GM19455 (cell line): Measurements from ENCODE around the gene KIAA1217.

Experiments
- ATAC-seq: cut with Tn5 transposase; IDR thresholded peaks from one replicate; pipeline ENCODE4 v1.9.1; 2021; ENCODE audit not compliant: unreplicated experiment

KIAA1217 gene

DNA sequence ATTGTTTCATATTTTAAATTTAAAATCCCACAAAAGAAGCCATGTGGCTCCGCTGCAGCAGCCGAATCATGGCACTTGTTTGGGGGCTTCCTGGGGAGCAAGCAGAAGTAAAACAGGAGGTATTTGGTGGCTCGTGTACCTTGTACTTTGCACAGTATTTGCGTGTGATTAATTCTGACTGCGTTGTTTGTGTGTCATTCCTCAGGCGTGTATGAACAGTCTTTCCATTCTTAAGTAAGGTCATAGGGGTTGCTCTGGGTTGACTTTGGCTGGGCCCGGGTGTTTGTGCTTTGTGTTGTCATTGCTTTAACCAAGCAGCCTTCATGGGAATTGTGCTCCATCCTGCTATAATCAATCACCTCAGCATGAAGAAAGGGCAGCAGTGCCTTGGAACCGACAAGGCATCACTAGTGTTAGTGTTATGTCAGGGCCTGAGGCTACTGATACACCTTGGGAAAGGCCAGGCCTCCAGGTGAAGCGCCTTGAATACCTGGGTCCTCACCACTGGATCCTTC lies 332.4 kb downstream of the KIAA1217 start:
- no peak for ATAC-seq

DNA sequence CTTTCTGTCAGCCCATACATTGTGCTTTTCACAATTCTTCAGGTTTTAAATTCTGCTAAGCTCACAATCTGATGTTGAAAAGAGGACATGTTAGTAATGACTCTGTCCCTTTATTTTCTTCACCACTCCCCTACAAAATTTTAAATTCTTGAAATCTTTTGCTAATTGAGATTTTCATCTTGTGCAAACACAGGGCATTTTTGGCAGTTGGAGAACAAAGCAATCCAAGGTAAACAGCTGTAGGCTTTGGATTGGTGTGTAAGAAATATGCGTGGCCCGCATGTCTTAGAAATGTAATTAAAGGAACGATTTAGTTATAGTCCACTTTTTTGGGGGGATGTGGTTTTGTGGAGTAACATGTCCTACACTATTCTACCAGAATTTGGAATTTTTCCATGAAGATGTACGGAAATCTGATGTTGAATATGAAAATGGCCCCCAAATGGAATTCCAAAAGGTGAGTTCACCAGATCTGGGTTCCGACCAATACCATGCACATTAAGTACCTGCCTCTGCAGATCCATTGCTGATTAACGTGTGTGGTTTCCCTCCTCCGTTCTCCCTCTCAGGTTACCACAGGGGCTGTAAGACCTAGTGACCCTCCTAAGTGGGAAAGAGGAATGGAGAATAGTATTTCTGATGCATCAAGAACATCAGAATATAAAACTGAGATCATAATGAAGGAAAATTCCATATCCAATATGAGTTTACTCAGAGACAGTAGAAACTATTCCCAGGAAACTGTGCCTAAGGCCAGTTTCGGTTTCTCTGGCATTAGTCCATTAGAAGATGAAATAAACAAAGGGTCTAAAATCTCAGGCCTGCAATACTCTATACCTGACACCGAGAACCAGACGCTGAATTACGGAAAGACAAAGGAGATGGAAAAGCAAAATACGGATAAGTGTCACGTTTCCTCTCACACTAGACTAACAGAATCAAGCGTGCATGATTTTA lies 333.7 kb downstream of the KIAA1217 start:
- no peak for ATAC-seq

DNA sequence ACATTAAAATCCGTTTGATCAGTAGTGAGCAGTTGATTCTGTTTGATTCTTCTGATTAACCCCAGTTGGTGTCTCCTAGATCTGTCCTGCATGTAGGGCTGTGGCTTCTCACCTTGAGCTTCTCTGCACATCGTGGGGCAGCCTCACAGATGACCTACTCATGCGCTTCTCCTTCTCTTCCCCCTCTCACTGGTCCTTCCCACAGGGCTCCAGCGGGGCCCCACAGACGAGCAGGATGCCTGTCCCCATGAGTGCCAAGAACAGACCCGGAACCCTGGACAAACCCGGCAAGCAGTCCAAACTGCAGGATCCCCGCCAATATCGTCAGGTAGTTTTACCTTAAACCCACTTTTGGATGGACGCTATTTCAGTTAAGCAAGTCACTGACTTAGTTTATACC lies 335.8 kb downstream of the KIAA1217 start:
- ATAC-seq: no peak

DNA sequence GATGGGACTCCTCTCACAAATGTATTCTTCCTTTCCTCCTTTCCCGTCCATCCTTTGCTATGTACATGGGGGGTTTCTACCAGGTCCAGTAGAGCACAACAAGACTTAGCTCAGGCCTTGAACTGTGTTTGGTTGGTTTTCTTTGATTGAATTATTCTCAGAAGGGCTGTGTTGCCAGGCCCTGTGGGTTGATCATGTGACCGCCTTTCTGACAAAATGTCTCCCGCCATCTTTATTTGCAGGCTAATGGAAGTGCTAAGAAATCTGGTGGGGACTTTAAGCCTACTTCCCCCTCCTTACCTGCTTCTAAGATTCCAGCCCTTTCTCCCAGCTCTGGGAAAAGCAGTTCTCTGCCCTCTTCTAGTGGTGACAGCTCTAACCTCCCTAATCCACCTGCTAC lies 336.6 kb downstream of the KIAA1217 start:
- no peak for ATAC-seq

DNA sequence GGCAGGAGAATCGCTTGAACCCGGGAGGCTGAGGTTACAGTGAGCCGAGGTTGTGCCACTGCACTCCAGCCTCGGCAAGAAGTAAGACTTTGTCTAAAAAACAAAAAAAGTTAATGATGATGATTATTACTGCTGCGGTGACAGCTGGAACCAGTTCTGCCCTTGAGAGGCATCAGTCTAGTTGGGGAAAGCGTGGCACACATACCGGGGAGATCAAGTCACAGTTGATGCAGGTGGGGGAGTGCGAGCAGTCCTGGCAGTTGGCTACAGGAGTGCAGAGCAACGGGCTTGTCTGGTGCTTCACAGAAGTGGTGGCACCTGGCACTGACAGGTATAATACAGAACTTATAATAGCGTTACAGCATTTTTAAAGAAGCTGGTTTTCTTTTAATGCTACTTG lies 341.7 kb downstream of the KIAA1217 start:
- ATAC-seq: no peak

DNA sequence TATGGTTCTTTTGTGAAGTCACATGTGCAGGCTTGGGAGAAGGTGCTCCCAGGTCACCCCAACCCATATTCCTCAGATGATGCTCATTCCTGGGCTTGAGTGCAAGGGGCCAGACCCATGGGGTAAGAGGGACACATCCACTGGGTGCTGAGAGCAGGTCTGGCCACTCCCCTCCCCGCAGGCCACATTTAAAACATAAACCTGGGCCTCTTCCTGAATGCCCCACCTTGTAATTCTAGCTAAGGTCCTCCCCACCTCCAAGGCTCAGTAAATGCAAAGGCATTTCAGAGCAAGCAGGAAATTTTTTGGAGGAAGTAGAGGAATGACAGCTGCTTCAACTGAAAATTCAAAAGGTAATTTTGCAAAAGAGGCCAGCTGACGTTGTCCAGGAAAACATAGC lies 342.2 kb downstream of the KIAA1217 start:
- no peak for ATAC-seq

DNA sequence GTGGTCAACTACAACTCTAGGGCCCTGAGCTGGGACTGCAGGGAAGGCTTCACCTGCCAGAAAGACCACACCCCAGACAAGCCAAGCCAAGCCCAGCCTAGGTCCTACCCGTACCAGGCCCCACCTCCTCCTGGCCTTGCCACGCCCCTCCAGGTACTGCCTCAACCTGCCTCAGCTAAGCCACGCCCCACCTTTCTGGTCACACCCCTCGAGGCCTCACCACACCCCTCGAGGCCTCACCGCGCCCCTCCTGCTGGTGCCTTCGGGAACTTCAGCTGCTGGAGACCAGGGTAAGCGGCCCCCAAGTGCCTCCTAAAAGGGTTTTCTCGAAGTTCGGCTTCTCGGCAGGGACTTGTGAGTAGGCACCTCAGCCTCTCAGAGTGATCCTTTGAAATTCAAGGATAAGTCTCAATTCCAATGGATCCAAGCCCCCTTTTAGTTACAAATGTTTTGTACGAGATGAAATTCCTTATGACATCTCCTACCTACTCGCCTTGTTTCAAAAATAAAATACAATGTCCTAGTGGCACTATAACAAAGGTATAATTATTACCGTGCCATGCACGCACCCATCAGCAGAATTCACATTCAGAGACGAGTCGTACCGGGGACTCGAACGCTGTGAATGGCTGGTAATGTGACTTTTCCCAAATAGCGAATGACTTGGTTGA lies 343.5 kb downstream of the KIAA1217 start:
- no peak for ATAC-seq

DNA sequence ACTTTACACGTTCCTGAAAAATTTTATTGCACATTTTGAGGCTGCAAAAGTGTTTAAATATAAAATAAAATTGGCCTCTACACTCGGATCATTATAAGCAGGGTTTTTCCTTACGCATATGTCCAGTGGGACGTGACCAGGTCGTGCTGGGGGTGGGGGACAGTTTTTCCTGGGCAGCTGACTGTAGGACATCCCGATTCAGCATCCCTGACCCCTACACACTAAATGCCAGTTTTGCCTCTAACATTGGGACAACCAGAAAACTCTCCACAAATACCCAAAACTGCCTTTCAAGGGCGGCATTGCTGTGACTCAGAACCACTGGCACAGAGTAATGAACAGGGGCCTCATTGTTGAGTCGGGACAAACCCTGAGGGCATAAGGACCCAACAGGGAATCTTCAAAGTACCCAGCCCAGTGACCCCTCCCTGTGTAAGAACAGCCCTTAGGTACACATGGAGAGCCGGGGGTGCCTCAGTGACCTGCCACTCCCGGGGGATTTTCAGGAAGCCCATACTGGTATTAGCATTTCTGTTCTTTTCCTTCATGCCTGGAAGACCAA lies 344.2 kb downstream of the KIAA1217 start:
- no peak for ATAC-seq

DNA sequence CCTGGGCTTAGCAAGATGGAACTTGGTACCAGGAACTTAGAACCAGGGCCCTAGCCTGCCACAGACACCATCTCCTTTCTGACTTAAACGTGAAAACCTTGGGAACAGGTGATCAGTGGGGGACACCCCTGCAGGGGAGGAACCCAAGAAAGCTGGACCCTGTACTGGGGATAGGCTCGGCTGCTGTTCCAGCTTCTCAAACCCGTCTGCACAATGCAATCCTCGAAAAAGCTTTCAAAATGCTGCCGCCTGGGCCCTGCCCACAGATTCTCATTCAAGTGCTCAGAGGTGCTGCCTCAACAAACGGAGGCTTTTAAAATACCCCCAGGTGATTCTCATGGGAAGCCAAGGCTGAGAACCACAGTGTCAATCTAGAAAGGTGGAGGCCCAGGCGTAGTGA lies 345.1 kb downstream of the KIAA1217 start:
- ATAC-seq: no peak

DNA sequence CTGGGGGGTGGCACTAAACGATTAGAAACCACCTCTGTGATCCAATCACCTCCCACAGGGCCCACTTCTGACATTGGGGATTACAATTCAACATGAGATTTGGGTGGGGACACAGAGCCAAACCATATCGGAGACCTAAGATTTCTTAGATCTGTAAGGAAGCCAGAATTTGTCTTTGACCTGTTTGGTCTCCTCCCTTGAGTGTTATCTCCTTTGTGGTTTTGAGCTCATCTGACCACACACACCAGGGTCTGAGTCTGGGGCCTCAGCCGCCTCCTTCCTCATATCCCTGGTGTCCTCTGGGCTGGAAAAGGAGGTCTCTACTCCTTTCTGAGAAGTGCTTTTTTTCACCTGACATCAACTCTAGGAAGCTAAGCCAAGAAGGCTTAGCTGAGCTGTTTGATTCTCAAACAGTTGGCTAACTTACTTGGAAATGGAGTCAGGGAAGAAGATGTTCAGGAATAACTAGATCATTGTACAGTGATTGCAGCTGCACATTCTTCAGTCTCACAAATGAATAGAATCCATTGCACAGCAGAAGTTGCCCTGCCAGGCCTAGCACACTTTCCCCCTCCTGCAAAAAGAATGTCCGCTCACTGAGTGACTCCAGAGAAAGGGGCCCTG lies 347.3 kb downstream of the KIAA1217 start:
- no peak for ATAC-seq

DNA sequence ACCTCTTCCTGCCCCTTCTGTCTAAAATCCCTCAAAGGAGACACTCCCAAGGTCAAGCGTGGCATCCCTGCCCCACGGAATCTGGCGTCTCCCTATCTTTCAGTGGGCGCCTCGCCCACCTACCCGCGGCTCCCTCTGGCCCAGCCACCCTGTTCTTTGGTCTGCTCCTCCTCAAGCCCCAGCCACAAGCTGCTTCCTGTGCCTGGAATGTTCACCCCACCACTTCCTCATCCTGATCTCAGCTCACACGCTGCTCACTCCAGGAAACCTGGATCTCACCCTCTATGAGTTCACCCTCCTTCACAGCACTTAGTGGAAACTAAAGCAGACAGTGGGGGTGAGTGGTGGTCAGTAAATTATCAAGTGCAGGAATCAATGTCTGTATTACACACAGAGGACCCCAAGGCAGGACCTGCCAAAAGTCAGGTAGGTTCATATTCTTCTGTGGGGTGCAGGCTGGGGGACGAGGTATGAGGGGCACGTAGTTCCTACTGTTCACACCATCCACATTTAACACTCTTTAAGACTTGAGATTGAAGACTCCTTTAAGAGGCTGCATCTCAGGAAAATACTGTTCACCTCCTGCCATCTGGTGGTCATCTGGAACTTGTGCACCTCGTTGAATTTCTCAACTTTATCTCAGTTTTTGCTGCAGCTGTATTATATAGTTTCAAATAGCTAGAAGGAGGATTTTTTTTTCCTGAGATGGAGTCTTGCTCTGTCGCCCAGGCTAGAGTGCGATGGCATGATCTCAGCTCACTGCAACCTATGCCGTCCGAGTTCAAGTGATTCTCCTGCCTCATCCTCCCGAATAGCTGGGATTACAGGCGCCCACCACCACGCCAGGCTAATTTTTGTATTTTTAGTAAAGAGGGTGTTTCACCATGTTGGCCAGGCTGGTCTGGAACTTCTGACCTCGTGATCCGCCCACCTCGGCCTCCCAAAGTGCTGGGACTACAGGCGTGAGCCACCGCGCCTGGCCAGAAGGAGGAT lies 348.1 kb downstream of the KIAA1217 start:
- ATAC-seq: peak; percentile 80

DNA sequence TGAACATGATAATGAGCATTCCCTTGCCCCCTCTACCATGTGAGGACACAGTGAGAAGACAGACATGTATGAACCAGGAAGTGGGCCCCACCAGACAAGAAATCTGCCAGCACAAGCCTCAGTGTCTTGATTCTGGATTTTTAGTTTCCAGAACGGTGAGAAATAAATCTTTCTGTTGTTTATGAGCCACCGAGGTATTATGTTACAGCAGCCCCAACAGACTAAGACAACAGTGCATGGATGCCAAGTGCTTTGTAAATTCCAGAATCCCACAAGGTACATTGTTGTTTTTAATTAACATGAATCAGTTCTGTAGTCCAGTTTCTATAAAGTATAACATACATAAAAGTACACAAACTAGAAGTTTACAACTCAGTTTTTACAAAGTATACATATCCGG lies 352.5 kb downstream of the KIAA1217 start:
- no peak for ATAC-seq

DNA sequence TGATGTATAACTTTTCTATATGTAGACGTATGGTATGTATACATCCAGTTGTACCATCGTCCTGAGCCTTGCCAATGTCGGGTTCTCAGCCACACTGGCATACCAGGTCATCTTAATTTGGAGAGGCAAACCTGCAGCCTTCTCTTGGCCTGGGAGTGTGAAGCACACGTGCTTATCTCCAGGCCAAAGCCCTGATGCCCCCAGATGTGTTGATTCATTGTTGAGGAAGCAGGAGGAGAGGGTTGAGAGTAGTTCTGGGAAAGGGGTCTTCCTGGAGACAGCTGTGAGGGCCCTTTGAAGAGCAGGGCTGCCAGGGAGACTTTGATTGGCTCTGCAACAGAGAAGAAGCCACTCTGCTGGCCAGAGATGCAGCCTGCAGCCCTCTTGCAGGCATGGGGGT lies 359.1 kb downstream of the KIAA1217 start:
- ATAC-seq: no peak

DNA sequence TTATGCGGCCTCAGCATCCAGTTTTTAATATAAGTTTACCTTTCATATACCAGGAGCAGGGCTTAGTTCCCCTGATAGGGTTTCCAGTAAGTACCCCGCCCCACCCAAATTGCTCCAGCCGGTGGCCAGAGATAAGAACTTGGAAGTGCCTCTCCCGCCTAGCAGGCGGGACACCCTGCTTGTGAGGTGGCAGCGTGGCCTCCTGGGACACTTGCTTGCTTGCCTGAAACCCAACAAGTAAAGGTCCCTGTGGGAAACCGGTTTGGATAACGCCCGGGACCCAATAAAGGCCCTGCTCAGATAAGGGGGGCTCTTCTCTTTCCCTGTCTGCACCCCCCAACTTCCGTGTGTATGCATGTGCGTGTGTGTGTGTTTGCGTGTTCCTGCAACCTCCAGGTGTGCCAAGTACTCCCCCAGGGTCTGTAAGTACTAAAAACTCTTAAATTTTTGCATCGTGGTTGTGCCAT lies 360.4 kb downstream of the KIAA1217 start:
- no peak for ATAC-seq

DNA sequence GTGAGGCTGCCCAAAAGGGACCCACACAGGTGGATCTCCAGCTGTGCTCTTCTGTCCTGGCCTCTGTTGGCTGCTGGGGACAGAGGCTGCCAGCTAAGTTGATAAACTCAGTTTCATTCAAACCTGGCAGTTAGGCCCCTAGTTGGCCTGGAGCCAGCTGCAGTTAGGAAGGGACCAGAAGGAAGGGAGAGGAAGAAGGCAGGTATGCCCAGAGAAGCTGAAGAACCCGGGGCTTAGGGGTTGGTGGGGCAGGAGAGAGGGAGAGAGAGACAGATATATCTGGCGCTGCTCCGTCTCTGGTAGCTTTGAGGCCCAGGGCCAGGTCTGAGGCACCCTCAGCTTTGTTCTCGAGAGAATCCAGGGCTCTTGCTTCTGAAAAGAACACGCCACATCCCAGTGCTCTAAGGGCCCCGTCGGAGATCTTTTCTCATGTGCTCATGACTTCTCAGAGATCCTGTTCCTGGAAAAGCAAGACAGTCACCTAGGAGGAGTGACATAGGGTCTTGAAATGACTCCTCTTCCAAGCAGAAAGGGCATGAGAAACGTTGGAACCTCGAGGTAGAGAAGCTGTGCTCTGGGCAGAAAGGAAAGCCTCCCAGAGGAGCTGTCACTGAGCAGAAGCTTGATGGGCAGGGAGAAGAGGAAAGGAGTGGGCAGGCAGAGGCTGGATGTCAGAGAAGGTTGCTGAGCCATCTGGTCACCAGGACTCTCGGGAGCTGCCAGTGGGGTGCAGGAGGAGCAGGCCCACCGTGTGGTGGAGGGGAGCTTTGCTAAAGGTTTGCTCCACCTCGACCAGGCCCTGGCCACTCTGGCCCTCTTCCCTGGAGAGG lies 361.1 kb downstream of the KIAA1217 start:
- no peak for ATAC-seq

DNA sequence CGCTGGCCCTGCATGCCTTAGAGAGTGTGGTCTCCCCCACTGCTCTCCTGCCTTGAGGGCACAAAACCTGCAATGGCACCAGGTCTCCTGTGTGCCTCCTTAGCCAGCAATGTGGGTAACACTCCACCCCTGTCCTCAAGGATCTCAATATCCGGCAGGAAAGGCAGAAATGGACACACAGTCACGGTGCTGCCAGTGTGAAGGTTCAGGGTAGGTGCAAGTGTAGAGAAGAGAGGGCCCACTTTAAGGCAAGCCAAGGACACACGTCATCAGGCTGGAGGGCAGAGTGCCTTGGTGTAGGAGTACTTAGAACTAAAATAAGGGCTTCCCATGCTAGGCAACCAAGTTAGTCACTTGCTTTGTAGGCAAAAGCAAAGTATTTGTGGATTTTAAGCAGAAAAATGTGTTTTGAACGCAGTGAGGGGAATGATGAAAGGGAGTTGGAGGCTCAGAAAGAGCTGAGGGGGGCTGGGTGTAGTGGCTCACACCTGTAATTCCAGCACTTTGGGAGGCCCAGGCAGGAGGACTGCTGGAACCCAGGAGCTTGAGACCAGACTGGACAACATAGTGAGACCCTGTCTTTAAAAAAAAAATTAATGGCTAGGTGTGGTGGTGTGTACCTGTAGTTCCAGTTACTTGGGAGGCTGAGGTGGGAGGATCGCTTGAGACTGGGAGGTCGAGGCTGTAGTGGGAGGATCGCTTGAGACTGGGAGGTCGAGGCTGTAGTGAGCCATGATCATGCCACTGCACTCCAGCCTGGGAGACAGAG lies 361.9 kb downstream of the KIAA1217 start:
- no peak for ATAC-seq

DNA sequence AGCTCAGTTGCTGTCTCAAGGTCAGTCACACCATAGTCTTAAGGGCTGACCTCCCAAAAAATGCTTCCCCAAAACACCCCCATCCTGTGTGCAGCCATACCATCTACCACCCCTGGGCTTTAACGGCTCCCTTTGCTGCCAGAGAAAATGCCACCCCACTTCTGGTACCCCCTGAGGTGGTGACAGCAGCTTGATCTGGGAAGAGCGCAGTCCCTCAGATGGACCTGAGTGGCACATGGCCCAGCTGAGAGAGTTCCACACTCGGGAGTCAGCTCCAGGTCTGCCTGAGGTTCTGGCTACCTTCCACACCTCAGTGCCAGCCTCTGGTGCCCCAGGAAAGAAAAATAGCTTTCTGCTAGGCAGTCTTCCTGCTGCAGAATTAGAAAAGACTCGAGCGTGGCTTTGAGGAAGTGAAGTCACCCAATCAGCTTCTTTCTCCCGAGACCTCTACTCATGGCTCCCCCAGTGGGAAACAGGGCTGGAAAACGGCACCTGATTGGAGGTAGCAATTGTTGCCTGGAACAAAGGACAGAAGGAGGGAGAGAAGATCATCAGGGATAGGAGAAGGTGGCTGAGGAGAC lies 363.0 kb downstream of the KIAA1217 start:
- no peak for ATAC-seq

DNA sequence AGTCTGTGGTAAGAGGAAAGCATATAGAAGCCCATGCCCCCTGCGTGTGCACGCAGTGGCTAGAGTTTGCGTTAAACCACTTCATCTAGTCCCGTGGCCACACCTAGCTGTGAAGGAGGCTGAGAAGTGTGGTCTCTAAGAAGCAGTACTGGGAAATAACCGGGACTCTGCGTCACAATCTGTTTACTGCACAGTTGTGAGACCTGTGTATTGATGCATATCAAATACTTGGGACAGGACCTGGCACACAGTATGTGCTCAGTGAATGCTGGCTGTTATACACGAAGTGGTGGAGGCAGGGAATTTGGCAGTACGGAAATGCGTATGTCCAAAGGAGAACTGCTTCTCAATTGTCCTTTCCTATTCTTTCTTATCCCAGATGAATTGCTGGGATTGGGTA lies 365.2 kb downstream of the KIAA1217 start:
- ATAC-seq: no peak
